Mesenchymal stem cell (in vitro differentiated cells and primary cell): ENCODE data around the gene SYT2.

ENCODE experiments used
- DNase-seq: peaks from one replicate; pipeline ENCODE4 v3.0.0-alpha.2; 2013
- H2AFZ ChIP-seq: one replicate; pipeline ENCODE4 v1.6.1; 2013; ENCODE audit warnings: low read depth, mild to moderate bottlenecking, control low read depth, inconsistent platforms, low read length, moderate library complexity
- H2AK5ac ChIP-seq: 2 replicates; pipeline ENCODE4 v1.6.1; 2013; ENCODE audit warnings: low read length, moderate library complexity, mild to moderate bottlenecking, inconsistent platforms; ENCODE audit not compliant: severe bottlenecking
- H2BK120ac ChIP-seq: one replicate; pipeline ENCODE4 v1.6.1; 2013; ENCODE audit warnings: low read depth, mild to moderate bottlenecking, inconsistent platforms, low read length, moderate library complexity
- H2BK12ac ChIP-seq, 2 experiments: one replicate each; pipeline ENCODE4 v1.6.1; 2013; ENCODE audit warnings: inconsistent platforms in 2 of 2, low read length in 2 of 2, mild to moderate bottlenecking in 2 of 2, moderate library complexity in 2 of 2, control low read depth in 1 of 2
- H2BK15ac ChIP-seq: one replicate; pipeline ENCODE4 v1.6.1; 2013; ENCODE audit warnings: mild to moderate bottlenecking, low read depth, inconsistent platforms; ENCODE audit not compliant: poor library complexity, severe bottlenecking
- H2BK5ac ChIP-seq: 2 replicates; pipeline ENCODE4 v1.6.1; 2013; ENCODE audit warnings: low read depth, mild to moderate bottlenecking, low read length, control low read depth, inconsistent platforms; ENCODE audit not compliant: poor library complexity, severe bottlenecking
- H3K14ac ChIP-seq, 2 experiments: one replicate each; pipeline ENCODE4 v1.6.1; 2013; ENCODE audit warnings: inconsistent platforms in 2 of 2, low read length in 2 of 2, control low read depth in 1 of 2, mild to moderate bottlenecking in 1 of 2, moderate library complexity in 1 of 2
- H3K18ac ChIP-seq, 2 experiments: one replicate each; pipeline ENCODE4 v1.6.1; 2013; ENCODE audit warnings: inconsistent platforms in 2 of 2, low read length in 2 of 2, control low read depth in 1 of 2, low read depth in 1 of 2, mild to moderate bottlenecking in 1 of 2
- H3K23ac ChIP-seq, 2 experiments: one replicate each; pipeline ENCODE4 v1.6.1; 2013; ENCODE audit warnings: inconsistent platforms in 2 of 2, low read length in 2 of 2, mild to moderate bottlenecking in 2 of 2, moderate library complexity in 2 of 2, control low read depth in 1 of 2
- H3K27ac ChIP-seq: 2 replicates; pipeline ENCODE4 v1.5.1; 2013; ENCODE audit warnings: mild to moderate bottlenecking, moderate library complexity, low read length, control low read depth, inconsistent platforms; ENCODE audit not compliant: poor library complexity, severe bottlenecking
- H3K27me3 ChIP-seq, 2 experiments: 2 replicates each; pipeline versions ENCODE4 v1.6.1 to v1.7.0; 2013; ENCODE audit warnings: low read length in 2 of 2, mild to moderate bottlenecking in 2 of 2, moderate library complexity in 2 of 2, control low read depth in 1 of 2, inconsistent platforms in 1 of 2; ENCODE audit not compliant: control insufficient read depth in 1 of 2, insufficient read depth in 1 of 2
- H3K36me3 ChIP-seq, 2 experiments: 2 replicates each; pipeline versions ENCODE4 v1.6.1 to v1.7.0; 2013; ENCODE audit warnings: low read length in 2 of 2, control low read depth in 1 of 2, inconsistent platforms in 1 of 2, low read depth in 1 of 2, mild to moderate bottlenecking in 1 of 2; ENCODE audit not compliant: insufficient read depth in 2 of 2, control insufficient read depth in 1 of 2
- H3K4ac ChIP-seq, 2 experiments: one replicate each; pipeline ENCODE4 v1.6.1; 2013; ENCODE audit warnings: inconsistent platforms in 2 of 2, low read length in 2 of 2, mild to moderate bottlenecking in 2 of 2, moderate library complexity in 2 of 2, control low read depth in 1 of 2, low read depth in 1 of 2
- H3K4me1 ChIP-seq: 2 replicates; pipeline ENCODE4 v1.6.1; 2013; ENCODE audit warnings: low read depth, low read length, control low read depth; ENCODE audit not compliant: control insufficient read depth, insufficient read depth
- H3K4me2 ChIP-seq: 2 replicates; pipeline ENCODE4 v1.6.1; 2013; ENCODE audit warnings: low read length, mild to moderate bottlenecking, inconsistent platforms; ENCODE audit not compliant: poor library complexity, severe bottlenecking
- H3K4me3 ChIP-seq, 2 experiments: 2 replicates each; pipeline versions ENCODE4 v1.5.1 to v1.7.0; 2013; ENCODE audit warnings: low read length in 2 of 2, mild to moderate bottlenecking in 2 of 2, control low read depth in 1 of 2, low read depth in 1 of 2; ENCODE audit not compliant: insufficient read depth in 1 of 2
- H3K79me1 ChIP-seq: replicated peaks from 2 replicates; pipeline ENCODE4 v1.6.1; 2013; ENCODE audit warnings: mild to moderate bottlenecking, control low read depth, low read length, inconsistent platforms; ENCODE audit not compliant: poor library complexity, severe bottlenecking
- H3K9ac ChIP-seq: 2 replicates; pipeline ENCODE4 v1.7.0; 2013; ENCODE audit warnings: mild to moderate bottlenecking, low read length, moderate library complexity
- H3K9me3 ChIP-seq: 2 replicates; pipeline ENCODE4 v1.7.0; 2013; ENCODE audit warnings: mild to moderate bottlenecking, low read length; ENCODE audit not compliant: control insufficient read depth
- H4K8ac ChIP-seq: one replicate; pipeline ENCODE4 v1.6.1; 2013; ENCODE audit warnings: inconsistent platforms, mild to moderate bottlenecking, low read length, moderate library complexity
- H4K91ac ChIP-seq: one replicate; pipeline ENCODE4 v1.6.1; 2013; ENCODE audit warnings: mild to moderate bottlenecking, low read length, inconsistent platforms
- WGBS: methylation state at CpG from one replicate; pipeline ENCODE4 v1.1.7; 2013; ENCODE audit warnings: mixed read lengths; 5-methylcytosine and 5-hydroxymethylcytosine counted together

SYT2 gene

DNA sequence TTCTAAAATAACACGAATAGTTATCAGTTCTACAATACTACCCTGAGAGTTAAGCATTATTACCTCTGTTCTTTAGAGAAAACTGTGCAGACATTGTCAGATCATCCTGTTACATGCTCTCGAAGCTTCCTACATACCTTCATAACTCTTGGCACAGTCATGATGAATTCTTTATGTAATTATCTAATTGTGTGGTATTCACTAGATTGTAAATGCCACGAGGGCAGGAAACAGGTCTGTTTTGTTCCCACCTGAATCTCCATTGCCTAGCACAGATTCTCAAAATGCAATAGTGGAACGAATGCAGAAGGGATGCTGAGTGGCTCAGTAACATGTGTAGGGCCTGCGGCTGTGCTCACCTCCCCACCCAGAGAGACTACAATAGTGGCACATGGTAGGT is 3.4 kb downstream of the SYT2 start:
- Histone ChIP-seq H2BK5ac (no peak overlapping the region), H2AK5ac (no peak overlapping the region), H3K27me3 (peaks cover 97 to 98% of the 10 kb centered on the region in 2 experiments), H2BK120ac (no peak overlapping the region), H2BK15ac (no peak overlapping the region), H3K9ac (no peak overlapping the region), H3K4me2 (no peak overlapping the region), H3K14ac (no peak overlapping the region), H4K8ac (no peak overlapping the region), H3K4me3 (no peak overlapping the region), H3K79me1 (no peaks in the 10 kb centered on the region), H3K27ac (no peak overlapping the region), H3K4ac (no peak overlapping the region), H3K9me3 (no peaks in the 10 kb centered on the region), H3K18ac (no peak overlapping the region), H3K4me1 (peaks cover 12% of the 10 kb centered on the region), H4K91ac (no peak overlapping the region), H2AFZ (no peak overlapping the region), H2BK12ac (no peak overlapping the region), H3K23ac (no peak overlapping the region), H3K36me3 (no peaks in the 10 kb centered on the region)
- DNase-seq = no peak
- 76% methylated on average over 5 of the region's 5 CpGs for WGBS

DNA sequence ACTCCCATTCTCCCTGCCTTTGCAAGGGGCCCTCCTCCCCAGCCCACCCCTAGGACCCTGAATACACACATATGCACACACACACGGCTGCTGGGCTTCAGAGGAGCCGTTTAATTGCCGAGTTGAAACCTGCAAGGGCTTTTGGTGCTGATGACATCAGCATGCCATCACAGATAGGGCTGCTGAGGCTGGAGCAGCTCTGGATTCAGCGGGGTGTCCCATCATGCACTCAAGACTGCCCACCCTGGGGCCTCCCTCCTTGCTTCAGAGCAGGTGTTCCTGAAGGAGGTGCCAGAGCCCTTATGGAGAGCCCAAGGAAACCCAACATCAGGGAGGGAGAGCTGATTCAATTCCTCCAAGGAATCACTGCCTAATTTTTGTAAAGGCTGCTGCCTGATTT is 5.7 kb downstream of the SYT2 start:
- Histone ChIP-seq H3K23ac (no peak overlapping the region), H2BK120ac (no peak overlapping the region), H2AFZ (no peak overlapping the region), H3K4ac (no peak overlapping the region), H3K36me3 (no peaks in the 10 kb centered on the region), H4K8ac (no peak overlapping the region), H2BK15ac (no peak overlapping the region), H3K18ac (no peak overlapping the region), H3K9me3 (no peaks in the 10 kb centered on the region), H3K27ac (no peak overlapping the region), H2AK5ac (no peak overlapping the region), H3K79me1 (no peaks in the 10 kb centered on the region), H3K27me3 (peaks cover 88 to 94% of the 10 kb centered on the region in 2 experiments), H4K91ac (no peak overlapping the region), H3K4me2 (no peak overlapping the region), H2BK12ac (no peak overlapping the region), H3K9ac (no peak overlapping the region), H3K4me3 (no peak overlapping the region), H3K14ac (no peak overlapping the region), H2BK5ac (no peak overlapping the region), H3K4me1 (peaks cover 4% of the 10 kb centered on the region)
- WGBS = 85% methylated on average over 4 of the region's 4 CpGs
- no peak for DNase-seq

DNA sequence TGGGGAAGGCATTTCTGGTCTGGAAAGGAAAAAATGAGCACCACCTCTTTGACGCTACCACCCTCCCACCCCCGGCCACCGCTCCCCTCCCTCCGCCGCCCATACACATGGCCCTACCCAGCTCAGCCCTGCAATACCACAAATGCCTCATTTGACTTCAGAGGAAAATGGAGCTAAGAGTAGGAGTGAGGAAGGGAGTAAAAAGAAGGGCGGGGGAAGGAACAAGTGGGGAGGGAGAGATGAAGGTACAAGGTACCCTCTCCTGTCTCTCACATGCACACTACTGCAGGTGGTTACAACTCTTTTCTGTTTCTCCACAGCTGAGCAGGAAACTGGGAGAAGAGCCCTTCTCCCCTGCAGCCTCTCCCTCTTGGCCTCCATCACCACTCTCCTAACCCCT is 7.1 kb downstream of the SYT2 start:
- Histone ChIP-seq H4K8ac (no peak overlapping the region), H2AK5ac (no peak overlapping the region), H2BK5ac (no peak overlapping the region), H2BK12ac (no peak overlapping the region), H3K9me3 (no peaks in the 10 kb centered on the region), H3K36me3 (no peaks in the 10 kb centered on the region), H3K18ac (no peak overlapping the region), H3K4ac (no peak overlapping the region), H3K14ac (no peak overlapping the region), H3K27me3 (peaks cover 79 to 92% of the 10 kb centered on the region in 2 experiments), H3K79me1 (no peaks in the 10 kb centered on the region), H2BK15ac (no peak overlapping the region), H3K9ac (no peak overlapping the region), H3K4me3 (no peak overlapping the region), H3K27ac (no peak overlapping the region), H2AFZ (no peak overlapping the region), H3K23ac (no peak overlapping the region), H3K4me1 (no peaks in the 10 kb centered on the region), H2BK120ac (no peak overlapping the region), H4K91ac (no peak overlapping the region), H3K4me2 (no peak overlapping the region)
- no CpG with 5 or more reads among the region's 6 CpGs for WGBS
- DNase-seq = no peak

DNA sequence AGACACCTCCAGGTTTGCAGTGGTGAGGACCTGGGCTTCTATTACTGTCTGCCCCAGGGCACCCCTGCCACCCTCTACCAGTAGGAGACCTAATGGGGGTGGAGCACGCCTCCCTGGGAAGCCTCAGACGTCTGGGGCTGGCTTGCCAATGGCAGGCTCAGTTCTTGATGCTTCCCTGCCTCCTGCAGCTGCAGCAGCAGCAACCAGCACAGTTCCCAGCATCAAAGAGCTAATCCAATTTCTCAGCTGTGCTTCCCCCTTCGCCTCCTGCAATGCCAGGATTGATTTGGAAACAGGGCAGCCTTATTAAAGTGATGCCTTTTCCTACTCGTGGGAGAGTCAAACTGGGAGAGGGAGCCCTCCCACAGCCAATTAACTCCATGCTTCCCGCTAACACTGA is 8.2 kb downstream of the SYT2 start:
- Histone ChIP-seq H2BK120ac (no peak overlapping the region), H3K9me3 (no peaks in the 10 kb centered on the region), H3K27ac (no peak overlapping the region), H2BK15ac (no peak overlapping the region), H2AK5ac (no peak overlapping the region), H3K9ac (no peak overlapping the region), H3K4me2 (no peak overlapping the region), H4K91ac (no peak overlapping the region), H3K4me1 (no peaks in the 10 kb centered on the region), H3K18ac (no peak overlapping the region), H3K14ac (no peak overlapping the region), H3K36me3 (no peaks in the 10 kb centered on the region), H2BK5ac (no peak overlapping the region), H4K8ac (no peak overlapping the region), H2AFZ (no peak overlapping the region), H2BK12ac (no peak overlapping the region), H3K79me1 (no peaks in the 10 kb centered on the region), H3K4ac (no peak overlapping the region), H3K27me3 (peaks cover 77 to 92% of the 10 kb centered on the region in 2 experiments), H3K4me3 (no peak overlapping the region), H3K23ac (peak overlapping the region in 1 of 2 experiments; percentile 70)
- DNase-seq = no peak
- 32% methylated on average over 4 of the region's 5 CpGs for WGBS
